ENCODE data around the gene ODR4.
"Not testable (repeated sequence)": the region's sequence is repeated elsewhere in the genome, so short reads cannot be mapped to it uniquely, and the experiment has no call there.

The ODR4 gene

DNA sequence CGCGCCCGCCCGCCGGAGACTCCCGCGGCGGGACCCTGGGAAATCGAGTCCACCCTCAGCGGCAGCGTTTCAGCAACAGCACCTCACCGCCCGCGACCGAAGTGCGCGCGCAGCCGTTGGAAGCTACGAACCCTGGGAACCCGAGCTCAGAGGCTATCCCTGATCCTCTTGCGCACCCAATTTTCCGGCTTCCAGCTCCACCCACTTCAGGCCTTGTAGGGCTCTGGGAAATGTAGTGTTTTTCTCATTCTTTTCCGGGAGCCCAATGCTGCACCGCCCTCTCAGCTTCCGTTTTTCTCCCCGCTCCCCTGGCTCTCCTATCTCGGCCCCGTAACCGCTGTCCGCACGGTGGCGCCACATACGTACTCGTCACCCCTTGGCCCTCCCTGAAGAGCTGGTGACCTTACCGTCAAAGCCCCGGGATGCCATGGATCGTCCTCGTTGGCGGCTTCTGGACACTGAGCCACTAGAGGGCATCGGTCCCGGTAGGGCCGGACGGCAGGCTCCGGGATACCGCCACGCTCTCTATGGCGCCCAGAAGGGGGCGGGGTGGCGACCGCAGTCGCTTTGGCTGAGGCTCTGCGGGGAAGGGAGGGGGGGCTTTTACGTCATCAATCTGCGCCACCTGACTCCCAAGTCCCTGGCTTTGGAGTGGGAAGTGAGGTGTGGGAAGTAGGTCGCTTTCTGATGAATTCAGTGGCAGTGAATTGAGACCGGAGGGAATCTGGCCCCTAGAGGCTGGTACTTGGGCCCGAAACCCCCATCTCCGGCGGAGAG lies at the start of gene ODR4, which contains the start of gene TPR:
Gene ODR4, plus strand, starts transcription at position 687 of the 777 bp plus-strand sequence. CDS start 3,948 bp downstream, outside the sequence.
Gene TPR, minus strand, starts transcription at position 102 of the 777 bp plus-strand sequence. CDS start 225 bp downstream, outside the sequence.
- peak; percentile 99 for DNase-seq

DNA sequence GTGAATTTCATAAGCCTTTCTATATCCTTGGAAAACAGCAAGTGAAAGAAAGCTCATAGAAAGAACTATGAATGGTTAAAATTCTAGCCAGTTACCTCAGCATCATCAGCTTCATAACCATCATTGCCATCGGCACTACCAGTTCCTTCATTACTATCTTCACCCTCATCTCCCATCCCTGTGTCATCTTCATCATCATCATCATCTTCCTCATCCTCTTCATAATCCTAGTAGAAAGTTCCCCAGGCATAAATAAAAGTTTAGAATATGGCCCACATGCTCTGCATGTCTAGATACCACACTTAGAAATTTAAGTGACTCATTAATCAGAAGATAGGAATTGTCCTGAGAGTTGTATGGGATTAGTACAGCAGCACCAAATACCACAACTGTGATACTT lies 49.6 kb upstream of the ODR4 start:
- no peak for DNase-seq

DNA sequence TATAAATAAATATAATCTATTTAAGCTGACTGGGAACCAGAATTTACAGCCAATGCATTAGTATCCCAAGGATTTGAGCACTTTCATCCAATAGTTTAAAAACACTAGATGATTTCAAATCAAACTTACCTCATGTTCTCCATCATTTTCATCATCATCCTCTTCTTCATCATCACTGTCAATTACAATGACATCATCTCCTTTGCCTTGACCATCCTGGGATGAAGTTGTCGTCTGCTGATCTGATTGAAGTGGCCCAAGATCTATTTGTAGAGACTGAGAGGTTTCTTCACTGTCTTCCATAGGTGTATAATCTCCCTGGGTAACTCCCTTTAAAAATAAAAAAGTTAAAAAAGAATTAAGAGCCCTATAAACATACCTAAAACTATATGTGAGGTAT lies 48.3 kb upstream of the ODR4 start:
- no peak for DNase-seq

DNA sequence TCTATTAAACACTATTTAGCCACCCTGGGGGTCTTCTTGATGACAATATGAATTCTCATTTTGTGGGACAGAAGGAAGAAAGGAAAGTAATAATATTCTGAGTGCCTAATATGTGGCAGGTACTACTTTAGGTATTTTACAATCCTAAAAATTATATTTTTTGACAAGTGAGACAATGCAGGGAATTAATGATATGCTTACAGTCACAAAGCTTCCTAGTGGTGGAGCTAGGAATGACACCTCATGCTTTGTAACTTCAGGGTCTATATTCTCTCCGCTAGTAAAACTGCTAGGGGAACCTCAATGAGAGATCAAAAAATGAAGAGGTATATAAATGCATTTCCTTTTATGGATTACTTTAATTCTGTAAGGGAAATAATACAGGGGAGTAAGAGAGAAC lies 44.9 kb upstream of the ODR4 start:
- no peak for DNase-seq

DNA sequence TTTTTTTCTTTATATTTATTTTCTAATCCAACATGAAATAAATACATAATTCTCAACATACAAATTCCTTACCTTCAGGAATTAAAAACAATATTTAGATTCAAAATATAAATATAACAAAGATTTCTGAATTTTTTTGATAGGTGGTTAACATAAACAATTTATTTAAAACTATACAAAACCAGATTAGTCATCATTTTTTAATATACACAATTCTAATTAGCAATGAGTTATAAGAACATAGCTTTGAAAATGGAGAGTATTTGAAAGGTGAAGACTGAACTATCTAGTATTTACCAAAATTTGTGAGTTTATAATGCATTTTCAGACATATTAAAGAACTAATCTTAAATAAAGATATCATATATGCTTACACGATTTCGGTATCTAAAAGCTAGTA lies 38.1 kb upstream of the ODR4 start:
- no peak for DNase-seq

DNA sequence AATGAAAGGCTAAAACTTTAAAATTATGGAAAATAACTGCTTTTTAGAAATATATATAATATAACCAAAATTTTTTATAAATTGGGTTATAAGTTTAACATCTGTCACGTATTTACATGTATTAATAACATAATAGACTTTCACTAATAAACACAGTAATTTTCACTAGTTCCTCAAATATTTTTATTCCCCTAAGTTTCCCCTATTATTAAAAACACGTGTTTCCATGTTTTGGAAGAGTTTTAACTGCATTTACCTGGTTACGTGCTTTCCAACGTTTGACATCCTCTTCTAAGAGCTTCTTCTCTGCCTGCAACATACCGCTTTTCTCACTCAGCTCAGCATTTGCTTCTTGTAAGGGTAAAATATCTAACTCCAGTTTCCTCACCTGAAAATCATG lies 34.9 kb upstream of the ODR4 start:
- no peak for DNase-seq

DNA sequence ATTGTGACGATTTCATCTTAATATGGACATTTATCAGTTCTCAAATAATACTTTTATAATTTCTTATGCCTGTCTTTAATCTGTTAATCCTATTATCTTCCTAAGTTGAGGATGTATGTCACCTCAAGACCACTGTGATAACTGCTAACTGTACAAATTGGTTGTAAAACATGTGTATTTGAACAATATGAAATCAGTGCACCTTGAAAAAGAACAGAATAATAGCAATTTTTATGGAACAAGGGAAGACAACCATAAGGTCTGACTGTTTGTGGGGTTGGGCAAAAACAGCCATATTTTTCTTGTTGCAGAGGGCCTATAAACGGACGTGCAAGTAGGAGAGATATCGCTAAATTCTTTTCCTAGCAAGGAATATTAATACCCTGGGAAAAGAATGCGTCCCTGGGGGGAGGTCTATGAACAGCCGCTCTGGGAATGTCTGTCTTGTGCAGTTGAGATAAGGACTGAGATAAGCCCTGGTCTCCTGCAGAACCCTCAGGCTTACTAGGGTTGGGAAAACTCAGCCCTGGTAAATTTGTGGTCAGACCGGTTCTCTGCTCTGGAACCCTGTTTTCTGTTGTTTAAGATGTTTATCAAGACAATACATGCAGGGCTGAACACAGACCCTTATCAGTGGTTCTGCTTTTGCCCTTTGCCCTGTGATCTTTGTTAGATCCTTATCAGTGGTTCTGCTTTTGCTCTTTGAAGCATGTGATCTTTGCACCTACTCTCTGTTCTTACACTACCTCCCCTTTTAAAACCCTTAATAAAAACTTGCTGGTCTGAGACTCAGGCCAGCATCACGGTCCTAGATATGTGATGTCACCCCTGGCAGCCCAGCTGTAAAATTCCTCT lies 27.6 kb upstream of the ODR4 start:
- not testable (repeated sequence) for DNase-seq

DNA sequence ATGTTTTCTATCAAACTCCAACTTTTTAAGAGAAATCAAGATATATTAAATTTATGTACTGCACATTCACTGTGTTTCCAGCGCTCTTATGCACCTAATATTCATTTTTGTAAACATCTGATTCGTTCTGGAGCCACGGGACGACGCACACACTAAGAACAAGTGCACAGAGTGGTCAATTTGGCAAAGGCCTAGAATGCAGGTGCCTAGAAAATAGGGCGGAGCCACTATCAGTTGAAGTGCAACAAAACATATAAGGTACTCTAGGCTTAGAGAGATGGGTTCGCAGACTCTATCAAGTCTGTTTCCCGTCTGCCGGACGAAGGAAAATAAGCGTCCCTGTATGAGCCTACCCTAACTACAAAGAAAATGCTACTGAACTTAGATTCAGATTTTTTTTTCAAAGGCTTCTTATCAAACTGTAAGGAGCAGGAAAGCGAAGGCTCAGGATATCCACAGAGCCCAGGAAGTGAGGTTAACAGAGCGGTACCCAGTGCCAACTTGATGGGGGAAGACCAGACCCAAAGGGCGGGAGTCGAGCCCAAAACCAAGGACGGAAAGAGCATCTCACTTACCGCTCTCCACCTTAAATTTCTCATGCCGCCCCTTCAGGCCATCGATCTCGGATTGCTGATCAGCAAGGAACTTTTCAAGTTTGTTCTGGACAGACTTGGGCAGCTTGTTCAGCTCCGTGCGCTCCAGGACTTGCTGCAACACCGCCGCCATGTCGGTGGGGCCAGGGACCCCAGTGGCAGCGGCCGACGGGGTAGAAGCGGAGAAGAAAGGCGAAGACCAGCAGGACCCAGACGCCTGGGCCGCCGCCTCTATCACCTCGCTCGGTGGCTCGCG lies 1.1 kb upstream of the ODR4 start:
- peak; percentile 45 for DNase-seq

DNA sequence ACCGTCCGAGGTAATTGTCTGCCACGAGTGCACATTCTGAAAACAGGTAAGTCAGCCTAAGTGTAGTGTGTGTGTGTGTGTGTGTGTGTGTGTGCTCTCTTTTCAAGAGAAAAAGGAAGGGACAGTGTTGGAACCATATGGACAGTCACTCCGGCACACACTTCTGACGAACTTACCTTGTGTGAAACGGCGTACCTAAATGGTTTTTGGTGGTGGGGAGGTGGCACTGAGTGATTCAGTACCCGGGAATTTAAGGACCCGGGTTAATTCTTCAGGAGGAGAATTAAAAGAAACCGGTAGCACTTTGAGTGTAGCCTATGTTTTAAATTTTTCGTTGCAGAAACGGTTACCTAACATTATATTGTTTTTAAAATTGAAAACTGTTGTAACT lies 286 bp downstream of the ODR4 start:
- DNase-seq: no peak

DNA sequence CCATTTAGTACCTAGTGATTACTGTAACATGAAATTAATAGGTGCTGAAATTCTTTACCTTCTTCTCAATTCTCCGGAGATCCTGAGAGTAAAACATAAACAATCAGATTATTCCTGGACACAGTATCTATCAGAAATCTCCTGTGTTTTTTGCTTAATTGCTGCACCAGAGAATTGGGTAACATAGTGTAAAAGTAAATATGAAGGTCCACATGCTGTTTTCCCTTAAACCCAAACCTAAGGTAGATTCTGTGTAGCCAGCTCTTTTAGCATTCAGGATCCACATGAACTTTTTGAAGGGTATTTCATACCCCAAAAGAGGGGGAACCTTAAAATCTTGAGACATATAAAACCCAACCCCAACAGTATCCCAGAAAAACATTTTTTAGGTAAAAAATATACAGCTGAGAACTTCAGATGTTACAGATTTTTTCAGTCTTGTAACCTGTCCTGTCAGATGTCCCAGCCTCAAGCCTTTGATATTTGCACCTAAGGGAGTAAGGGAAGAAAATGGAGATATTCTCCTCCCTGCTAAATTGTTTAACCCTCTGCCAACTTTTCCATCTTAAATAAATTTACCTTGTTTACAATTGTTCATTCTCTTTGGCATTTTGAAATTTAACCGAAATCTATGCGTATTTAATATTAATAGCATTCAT lies 11.2 kb downstream of the ODR4 start:
- DNase-seq: no peak

DNA sequence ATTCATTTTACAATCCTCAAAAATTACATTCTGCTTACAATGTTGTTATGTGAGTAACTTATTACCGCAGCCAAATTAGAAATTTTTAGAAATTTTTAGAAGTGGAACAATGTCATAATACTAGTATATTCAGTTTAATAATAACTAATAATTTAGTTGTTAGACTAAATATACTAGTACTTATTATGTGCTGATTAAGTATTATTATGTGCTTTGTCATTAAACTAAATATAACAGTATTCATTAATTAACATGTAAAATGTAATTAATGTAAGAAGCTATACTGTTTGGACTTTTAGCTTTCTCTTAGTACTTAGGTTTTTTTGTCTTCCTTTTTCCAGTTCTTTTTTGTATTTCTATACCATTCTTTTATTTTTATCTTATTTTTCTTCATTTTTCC lies 15.3 kb downstream of the ODR4 start:
- DNase-seq: no peak

DNA sequence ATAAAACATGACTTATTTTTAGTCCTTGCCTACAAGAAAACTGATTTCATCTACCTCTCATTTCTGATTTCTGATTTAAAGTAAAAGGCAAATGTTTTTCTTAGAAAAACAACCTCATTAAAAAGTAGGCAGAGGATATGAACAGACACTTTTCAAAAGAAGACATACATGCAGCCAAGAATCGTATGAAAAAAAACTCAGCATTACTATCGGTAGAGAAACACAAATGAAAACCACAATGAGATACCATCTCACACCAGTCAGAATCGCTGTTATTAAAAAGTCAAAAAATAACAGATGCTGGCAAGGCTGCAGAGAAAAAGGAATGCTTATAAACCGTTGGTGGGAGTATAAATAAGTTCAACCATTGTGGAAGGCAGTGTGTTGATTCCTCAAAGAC lies 16.2 kb downstream of the ODR4 start:
- DNase-seq: no peak

DNA sequence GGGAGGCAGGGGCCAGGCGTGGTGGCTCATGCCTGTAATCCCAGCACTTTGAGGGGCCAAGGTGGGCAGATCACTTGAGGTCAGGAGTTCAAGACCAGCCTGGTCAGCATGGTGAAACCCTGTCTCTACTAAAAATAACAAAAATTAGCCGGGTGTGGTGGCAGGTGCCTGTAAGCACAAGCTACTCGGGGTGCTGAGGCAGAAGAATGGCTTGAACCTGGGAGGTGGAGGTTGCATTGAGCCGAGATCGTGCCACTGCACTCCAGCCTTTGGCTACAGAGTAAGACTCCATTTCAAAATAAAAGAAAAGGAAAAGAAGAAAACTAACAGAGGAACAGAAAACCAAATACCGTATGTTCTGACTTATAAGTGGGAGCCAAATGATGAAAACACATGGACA lies 17.1 kb downstream of the ODR4 start:
- DNase-seq: not testable (repeated sequence)

DNA sequence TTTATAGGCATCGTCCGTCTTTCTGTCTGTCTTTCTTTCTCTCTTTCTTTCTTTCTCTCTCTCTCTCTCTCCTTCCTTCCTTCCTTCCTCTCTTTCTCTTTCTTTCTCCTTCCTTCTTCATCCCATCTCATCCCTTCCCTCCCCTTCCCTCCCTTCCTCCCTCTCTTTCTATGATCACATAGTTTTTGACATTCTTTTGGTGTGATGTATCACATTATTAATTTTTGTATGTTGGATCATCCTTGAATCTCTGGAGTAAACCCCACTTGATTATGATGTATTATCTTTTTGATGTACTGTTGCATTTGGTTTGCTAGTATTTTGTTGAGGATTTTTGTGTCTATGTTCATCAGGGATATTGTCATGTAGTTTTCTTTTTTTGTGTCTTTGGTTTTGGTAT lies 25.8 kb downstream of the ODR4 start:
- not testable (repeated sequence) for DNase-seq

DNA sequence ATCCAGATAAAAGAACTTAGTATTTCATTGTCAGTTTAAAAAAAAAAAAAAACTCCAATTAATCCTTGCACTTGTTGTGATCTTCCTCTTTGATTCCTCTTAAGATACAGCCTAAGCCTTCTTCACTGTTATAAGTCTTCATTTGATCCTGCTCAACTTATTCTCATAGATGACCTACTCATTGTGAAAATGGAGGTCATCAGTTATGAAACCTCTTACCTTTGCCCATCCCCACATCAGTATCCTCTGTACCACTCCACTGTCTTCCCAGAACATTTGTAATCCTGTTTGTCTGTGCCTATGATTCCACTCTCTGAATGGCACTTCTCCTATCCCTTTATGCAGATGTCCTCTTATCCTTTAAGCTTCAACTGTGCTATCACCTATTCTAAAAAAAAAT lies 28.0 kb downstream of the ODR4 start:
- no peak for DNase-seq

DNA sequence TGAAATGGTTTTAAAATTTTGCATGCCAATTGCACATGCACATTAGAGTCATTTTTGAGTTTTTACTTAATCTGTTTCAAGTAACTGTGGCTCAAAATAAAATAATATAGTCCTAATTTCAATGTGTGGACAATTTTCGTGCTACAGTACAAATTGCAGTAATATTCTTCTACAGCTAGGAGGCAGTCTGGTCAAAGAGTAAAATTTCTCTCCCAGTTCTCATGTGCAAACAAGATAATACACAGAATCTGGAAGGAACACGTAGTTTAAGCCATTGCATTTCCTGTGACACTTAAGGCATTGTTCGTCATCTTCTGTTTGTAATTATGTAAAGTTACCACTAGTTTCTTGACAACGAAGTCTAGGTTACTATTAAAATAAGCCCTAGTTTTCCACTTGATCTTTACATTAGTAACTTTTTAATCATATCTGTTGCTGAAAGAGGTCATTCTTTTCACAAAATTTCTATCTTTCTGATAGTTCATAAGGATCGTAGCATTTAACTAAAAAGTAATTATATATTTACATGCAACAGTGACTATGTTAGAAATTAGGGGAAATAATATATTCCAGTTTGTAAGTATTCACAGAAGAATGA lies 28.9 kb downstream of the ODR4 start:
- peak; percentile 25 for DNase-seq

DNA sequence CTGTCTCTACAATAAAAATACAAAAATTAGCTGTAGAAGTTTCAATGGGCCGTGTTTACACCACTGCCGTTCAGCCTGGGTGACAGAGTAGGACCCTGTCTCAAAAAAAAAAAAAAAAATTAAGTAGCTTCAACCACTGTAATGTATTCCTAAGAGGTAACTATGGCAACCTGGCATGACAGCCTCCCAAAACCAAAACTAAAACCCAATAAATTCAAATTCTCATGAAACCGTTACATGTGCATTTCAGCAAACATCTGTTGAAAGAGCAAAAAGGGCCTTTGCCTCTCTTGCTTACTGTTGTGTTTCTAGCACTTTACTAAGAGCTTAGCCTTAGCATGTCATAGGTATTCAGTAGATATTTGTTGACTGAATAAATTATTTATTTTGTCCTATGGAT lies 33.5 kb downstream of the ODR4 start:
- DNase-seq: no peak

DNA sequence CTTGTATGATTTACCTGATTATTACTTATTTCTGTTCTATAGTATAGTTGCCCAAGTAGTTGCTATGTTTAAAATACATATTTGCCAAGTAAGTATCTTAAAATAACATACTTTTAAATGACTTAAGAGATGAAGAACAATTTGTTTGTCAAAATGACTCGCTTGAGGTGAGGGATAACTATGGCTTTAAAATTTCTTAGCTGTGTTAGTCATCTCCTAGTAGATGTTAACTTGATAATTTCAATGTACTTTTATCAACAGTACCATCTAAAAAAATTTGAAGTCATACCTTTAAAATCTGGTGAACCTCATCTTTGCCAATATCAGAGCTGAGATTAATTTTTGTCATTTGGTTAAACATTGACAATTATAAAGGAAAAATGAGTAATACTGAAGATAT lies 37.7 kb downstream of the ODR4 start:
- DNase-seq: no peak

DNA sequence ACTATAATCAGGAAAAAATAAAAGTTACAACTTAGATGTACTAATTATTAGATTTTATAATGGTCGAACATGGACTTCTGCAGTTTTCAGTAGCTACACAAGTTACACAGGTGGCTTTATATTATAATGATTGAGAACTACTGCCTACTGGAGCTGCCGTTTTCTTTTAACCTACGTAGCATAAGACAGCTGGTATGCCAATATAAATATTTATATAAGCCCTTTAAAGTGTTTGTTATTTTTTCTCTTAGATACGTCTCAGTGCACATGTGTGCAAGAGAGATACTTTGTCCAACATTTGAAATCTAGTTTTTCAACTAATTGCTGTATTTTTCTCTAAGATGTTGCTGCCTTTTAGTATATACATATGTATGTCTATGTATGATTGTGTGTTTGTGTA lies 42.9 kb downstream of the ODR4 start:
- no peak for DNase-seq

DNA sequence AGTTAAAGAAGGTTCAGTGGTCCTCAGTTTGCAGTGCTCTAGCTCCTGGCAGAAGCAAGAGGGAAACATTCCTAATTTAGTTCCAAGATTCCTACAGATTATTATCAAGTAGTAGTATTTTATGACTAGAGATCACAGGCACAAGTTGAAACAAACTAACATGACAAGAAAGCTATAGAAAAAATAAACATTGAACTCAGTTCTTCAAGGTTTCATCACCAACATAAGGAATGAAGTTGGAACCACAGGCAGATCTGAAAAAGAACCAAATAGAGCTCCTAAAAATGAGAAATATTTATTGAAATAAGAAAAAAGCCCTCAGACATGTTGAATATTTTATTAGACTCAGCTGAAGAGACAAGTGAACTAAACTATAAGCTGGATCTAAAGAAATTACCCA lies 44.7 kb downstream of the ODR4 start:
- DNase-seq: no peak

DNA sequence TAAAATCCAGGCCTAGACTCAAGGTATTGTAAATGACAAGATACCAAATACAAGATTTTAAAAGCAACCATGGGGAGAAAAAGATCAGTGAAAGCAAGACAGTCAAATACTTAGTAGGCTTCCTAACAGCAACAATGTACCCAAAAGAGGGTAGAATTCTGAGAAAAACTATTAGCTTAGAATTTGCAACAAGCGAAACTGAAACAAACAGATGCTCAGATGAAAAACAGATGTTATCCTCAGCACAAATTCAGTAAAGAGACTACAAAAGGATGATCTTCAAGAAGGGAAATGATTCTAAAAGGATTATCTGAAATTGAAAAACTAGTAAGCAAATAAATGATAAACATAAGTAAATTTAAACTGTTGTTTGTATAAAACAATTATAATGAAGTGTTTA lies 45.3 kb downstream of the ODR4 start:
- DNase-seq: no peak

DNA sequence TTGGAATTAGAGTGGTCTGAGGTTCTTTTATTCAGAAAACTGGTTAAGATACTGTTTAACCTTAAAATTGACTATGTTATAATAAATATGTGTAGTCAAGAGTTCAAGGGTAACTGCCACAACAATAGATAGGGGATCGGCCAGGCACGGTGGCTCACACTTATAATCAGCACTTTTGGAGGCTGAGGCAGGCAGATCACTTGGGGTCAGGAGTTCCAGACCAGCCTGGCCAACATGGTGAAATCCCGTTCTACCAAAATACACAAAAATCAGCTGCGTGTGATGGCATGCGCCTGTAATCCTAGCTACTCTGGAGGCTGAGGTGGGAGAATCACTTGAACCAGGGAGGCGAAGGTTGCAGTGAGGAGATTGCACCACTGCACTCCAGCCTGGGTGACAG lies 45.8 kb downstream of the ODR4 start:
- no peak for DNase-seq

All from NCI-H146 (cell line).